ENCODE results near the gene BORCS6. TPM values are rescaled to one million over a fixed set of nuclear protein-coding genes. Genes with fewer than 3 reads are reported as not detected.

Gene BORCS6
- total RNA-seq, 2 experiments from 2014 or later: 6.1 to 6.4 TPM

DNA sequence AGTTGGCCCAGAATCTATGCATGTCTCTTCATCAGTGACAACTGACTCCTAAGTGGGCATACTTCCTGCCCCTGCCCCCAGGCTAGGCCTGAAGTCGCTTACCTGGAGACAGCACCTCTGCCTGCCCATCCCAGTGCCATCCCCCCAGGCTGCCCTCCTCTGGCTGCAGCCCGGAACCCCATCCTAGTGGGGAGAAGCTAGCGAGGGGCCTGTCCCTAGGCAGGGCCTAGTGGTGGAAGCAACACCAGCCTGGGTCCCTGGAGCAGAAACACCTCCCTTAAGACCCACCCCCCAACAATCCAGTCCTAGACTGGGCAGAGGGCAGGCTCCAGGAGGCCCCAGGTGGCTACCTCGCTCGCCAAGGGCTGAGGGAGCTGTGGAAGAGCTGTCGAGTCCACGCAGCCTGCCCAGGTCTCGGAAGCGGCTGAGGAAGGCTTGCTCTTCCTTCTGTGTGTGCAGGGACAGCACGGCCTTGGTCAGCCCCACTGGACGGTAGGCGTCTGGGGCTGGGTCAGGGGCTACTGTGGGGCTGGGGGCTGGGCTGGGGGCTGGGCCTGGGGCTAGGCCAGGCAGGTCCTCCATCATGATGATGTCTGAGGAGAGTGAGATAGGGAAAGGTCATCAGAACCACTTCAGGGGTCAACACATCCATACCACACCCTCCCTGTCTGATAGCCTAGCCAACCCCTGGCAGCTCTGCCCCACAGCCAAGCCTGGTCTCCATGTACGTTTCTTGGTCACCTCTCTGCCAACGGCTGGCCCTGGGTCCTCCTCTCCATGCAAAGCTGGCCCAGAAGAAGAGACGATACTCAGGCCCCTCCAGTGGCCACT lies 45.4 kb downstream of the BORCS6 start:
- TF ChIP-seq, protein P1, sequence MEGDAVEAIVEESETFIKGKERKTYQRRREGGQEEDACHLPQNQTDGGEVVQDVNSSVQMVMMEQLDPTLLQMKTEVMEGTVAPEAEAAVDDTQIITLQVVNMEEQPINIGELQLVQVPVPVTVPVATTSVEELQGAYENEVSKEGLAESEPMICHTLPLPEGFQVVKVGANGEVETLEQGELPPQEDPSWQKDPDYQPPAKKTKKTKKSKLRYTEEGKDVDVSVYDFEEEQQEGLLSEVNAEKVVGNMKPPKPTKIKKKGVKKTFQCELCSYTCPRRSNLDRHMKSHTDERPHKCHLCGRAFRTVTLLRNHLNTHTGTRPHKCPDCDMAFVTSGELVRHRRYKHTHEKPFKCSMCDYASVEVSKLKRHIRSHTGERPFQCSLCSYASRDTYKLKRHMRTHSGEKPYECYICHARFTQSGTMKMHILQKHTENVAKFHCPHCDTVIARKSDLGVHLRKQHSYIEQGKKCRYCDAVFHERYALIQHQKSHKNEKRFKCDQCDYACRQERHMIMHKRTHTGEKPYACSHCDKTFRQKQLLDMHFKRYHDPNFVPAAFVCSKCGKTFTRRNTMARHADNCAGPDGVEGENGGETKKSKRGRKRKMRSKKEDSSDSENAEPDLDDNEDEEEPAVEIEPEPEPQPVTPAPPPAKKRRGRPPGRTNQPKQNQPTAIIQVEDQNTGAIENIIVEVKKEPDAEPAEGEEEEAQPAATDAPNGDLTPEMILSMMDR (IDR thresholded peaks at IDR 0.05): no peak
- Histone ChIP-seq H3K4me3 (ENCODE audit: low read length) (no peak overlapping the region), H3K27ac (ENCODE audit: low read depth in 1 of 2, low read length in 2 of 2) (no peak overlapping the region), H3K9me3 (ENCODE audit: control insufficient read depth in 1 of 2, insufficient read depth in 1 of 2, low read length in 2 of 2) (no peaks in the 10 kb centered on the region), H3K36me3 (ENCODE audit: insufficient read depth, low read length) (peaks cover 92% of the 10 kb centered on the region), H3K27me3 (ENCODE audit: control insufficient read depth in 1 of 2, insufficient read depth in 2 of 2, low read length in 2 of 2) (no peaks in the 10 kb centered on the region), H3K4me1 (ENCODE audit: insufficient read depth, low read length) (peaks cover 28% of the 10 kb centered on the region)
- ChIA-PET CTCF (interaction anchor here (0.7 kb wide), 1 partner anchor 21 kb away, joined by 3 read pairs; no protein-coding TSS in a partner anchor), POLR2A (interaction anchor here (0.7 to 4.5 kb wide), 2 partner anchors 11 to 75 kb away, joined by 3 to 19 read pairs; no protein-coding TSS in a partner anchor)
- no peak overlapping the region for H3K27ac Mint-ChIP-seq
- no peaks in the 10 kb centered on the region for H3K9me3 Mint-ChIP-seq
- H3K27me3 Mint-ChIP-seq: peaks cover 3% of the 10 kb centered on the region
- peaks cover 95% of the 10 kb centered on the region for H3K36me3 Mint-ChIP-seq (ENCODE audit: low read depth)
- ATAC-seq (ENCODE audit: poor library complexity): peak; percentile 2
- peak in 2 of 14 experiments; percentile 9 to 15 for DNase-seq
- intact Hi-C loops (cut with DNase I, micrococcal nuclease): no loop called here
- peak overlapping the region; percentile 56 for H3K4me3 Mint-ChIP-seq
- peaks cover 8% of the 10 kb centered on the region for H3K4me1 Mint-ChIP-seq (ENCODE audit: low read depth)

DNA sequence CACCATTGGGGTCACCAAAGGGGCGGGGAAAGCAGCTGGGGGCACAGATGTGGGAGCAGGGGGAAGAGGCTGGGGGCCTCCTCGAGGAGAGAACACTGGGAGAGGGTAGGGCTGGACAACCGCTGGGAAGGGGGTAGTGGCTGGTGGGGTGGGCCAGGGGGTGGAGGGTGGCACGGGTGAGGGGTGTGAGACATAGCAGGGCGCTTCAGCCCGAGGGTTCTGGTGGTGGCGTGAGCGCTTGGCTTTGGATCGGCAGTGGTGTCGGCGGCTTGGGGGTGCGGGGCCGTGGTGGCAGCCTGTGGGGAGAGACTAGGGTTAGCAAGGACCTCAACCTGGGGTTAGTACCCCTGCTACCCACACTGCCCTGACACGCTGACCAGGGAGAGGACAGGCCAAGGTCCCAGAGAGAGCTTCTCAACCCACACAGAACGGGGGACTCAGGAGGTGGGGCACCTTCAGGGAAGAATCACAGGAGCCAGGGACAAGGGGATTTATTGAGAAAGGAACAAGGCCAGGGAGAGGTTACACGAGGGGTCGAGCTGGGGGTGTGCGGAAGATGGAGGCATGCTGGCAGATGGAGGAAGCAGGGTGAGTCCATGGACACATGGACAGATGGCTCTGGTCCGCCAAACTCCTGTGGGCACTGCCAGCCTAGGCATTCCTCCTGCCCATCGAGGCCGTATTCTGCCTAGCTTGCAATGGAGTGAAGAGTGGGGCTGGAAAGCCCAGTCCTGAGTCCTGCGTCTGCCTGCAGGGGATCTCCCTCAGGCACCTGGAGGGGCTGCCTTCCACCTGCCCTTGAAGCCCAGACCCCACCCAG lies 46.2 kb downstream of the BORCS6 start:
- Mint-ChIP-seq H3K4me3 (peak overlapping the region; percentile 56), H3K27me3 (peaks cover 3% of the 10 kb centered on the region), H3K36me3 (ENCODE audit: low read depth) (peaks cover 87% of the 10 kb centered on the region), H3K27ac (no peak overlapping the region), H3K4me1 (ENCODE audit: low read depth) (peaks cover 5% of the 10 kb centered on the region), H3K9me3 (no peaks in the 10 kb centered on the region)
- intact Hi-C loops (cut with DNase I, micrococcal nuclease): no loop called here
- no peak overlapping the region for H3K27ac ChIP-seq (ENCODE audit: low read depth in 1 of 2, low read length in 2 of 2)
- peaks cover 31% of the 10 kb centered on the region for H3K4me1 ChIP-seq (ENCODE audit: insufficient read depth, low read length)
- no peaks in the 10 kb centered on the region for H3K27me3 ChIP-seq (ENCODE audit: control insufficient read depth in 1 of 2, insufficient read depth in 2 of 2, low read length in 2 of 2)
- TF ChIP-seq, protein P1 (IDR thresholded peaks at IDR 0.05): no peak
- DNase-seq (peak in 3 of 14 experiments; percentile 21 to 48 (median 25)), ATAC-seq (ENCODE audit: poor library complexity) (peak; percentile 4)
- H3K4me3 ChIP-seq (ENCODE audit: low read length): no peak overlapping the region
- H3K9me3 ChIP-seq (ENCODE audit: control insufficient read depth in 1 of 2, insufficient read depth in 1 of 2, low read length in 2 of 2): no peaks in the 10 kb centered on the region
- ChIA-PET CTCF (no interaction called here), POLR2A (interaction anchor here (1.1 to 4.5 kb wide), 2 partner anchors 7 to 12 kb away, joined by 3 to 19 read pairs; no protein-coding TSS in a partner anchor)
- peaks cover 85% of the 10 kb centered on the region for H3K36me3 ChIP-seq (ENCODE audit: insufficient read depth, low read length)

DNA sequence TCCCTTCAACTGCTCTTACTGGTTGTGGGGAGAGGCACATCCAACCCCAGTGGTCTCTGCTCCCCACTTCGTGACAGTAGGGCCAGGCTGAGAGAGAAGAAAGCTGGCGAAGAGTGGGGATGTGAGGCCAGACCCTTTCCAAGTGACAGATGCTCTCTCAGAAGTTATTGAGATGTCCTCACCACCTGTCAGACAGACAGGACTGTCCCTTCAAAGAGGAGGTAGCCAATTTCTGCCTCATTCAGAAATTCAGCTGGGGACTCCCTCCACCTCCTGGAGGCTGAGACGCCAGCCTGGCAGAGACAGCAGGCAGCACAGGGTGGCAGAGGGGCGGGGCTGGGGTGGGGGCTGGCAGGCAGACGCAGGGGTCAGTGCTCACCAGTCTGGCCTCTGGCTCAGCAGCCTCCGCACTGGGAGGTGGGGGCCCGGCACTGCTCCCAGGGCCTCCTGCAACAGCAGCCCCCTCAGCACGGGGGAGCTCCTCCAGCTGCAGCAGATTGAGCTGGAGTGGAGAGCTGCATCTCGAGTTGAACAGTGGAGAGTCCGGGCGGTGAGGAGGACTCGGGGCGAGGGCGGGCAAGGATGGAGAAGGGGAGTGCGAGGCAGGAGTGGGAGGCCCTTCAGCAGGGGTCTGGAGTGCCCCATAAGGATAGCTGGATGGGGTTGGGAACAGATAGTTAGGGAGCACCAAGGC lies 46.9 kb downstream of the BORCS6 start:
- Histone ChIP-seq H3K4me3 (ENCODE audit: low read length) (no peak overlapping the region), H3K27ac (ENCODE audit: low read depth in 1 of 2, low read length in 2 of 2) (no peak overlapping the region), H3K36me3 (ENCODE audit: insufficient read depth, low read length) (peaks cover 78% of the 10 kb centered on the region), H3K9me3 (ENCODE audit: control insufficient read depth in 1 of 2, insufficient read depth in 1 of 2, low read length in 2 of 2) (no peaks in the 10 kb centered on the region), H3K27me3 (ENCODE audit: control insufficient read depth in 1 of 2, insufficient read depth in 2 of 2, low read length in 2 of 2) (no peaks in the 10 kb centered on the region), H3K4me1 (ENCODE audit: insufficient read depth, low read length) (peaks cover 34% of the 10 kb centered on the region)
- peaks cover 5% of the 10 kb centered on the region for H3K4me1 Mint-ChIP-seq (ENCODE audit: low read depth)
- ChIA-PET POLR2A (interaction anchor here (1.1 to 4.5 kb wide), 2 partner anchors 8 to 13 kb away, joined by 3 to 19 read pairs; no protein-coding TSS in a partner anchor), CTCF (no interaction called here)
- peak overlapping the region; percentile 60 for H3K4me3 Mint-ChIP-seq
- intact Hi-C loops (cut with DNase I, micrococcal nuclease): no loop called here
- H3K9me3 Mint-ChIP-seq: no peaks in the 10 kb centered on the region
- no peak overlapping the region for H3K27ac Mint-ChIP-seq
- DNase-seq (peak in 2 of 14 experiments; percentile 16 to 43), ATAC-seq (ENCODE audit: poor library complexity) (no peak)
- H3K36me3 Mint-ChIP-seq (ENCODE audit: low read depth): peaks cover 79% of the 10 kb centered on the region
- TF ChIP-seq, protein P1 (IDR thresholded peaks at IDR 0.05): no peak
- peaks cover 3% of the 10 kb centered on the region for H3K27me3 Mint-ChIP-seq

All from CD4-positive, alpha-beta T cell (primary cell).